Activated T-helper 2 cell treated with anti-CD3 and anti-CD28 coated beads, Interferon-gamma antibody, Interleukin-2, Interleukin-4, amounts not matched to agents 10 μg/mL and 5 μg/mL and 100 μg/mL, durations not matched to agents 14 hours and 24 hours and 36 hours (primary cell): ENCODE measurements around the gene EEF2KMT. TPM values are rescaled to one million over a fixed set of nuclear protein-coding genes. Genes with fewer than 3 reads are reported as not detected.
"Not testable (repeated sequence)": the region's sequence is repeated elsewhere in the genome, so short reads cannot be mapped to it uniquely, and the experiment has no call there.

Source experiments
- DNase-seq: peaks from one replicate; pipeline ENCODE4 v3.0.0; 2021; ENCODE audit warnings: low spot score
- H3K27ac Mint-ChIP-seq: one replicate; pipeline ENCODE4 v1.8.0; 2021; ENCODE audit warnings: mixed read lengths
- H3K27me3 Mint-ChIP-seq: one replicate; pipeline ENCODE4 v1.8.0; 2021; ENCODE audit warnings: low read depth, mixed read lengths
- H3K36me3 Mint-ChIP-seq: one replicate; pipeline ENCODE4 v1.8.0; 2021; ENCODE audit warnings: low read depth, mixed read lengths
- H3K4me1 Mint-ChIP-seq: one replicate; pipeline ENCODE4 v1.8.0; 2021; ENCODE audit warnings: low read depth, mixed read lengths
- H3K4me3 Mint-ChIP-seq: one replicate; pipeline ENCODE4 v1.8.0; 2021; ENCODE audit warnings: low read depth, mild to moderate bottlenecking, moderate library complexity, mixed read lengths
- H3K9me3 Mint-ChIP-seq: one replicate; pipeline ENCODE4 v1.8.0; 2021; ENCODE audit warnings: mixed read lengths
- intact Hi-C: fragments of 100-400 bp; cut with micrococcal nuclease; formaldehyde crosslinking; loops from one replicate; pipeline ENCODE4 v1.15.1; 2023
- total RNA-seq: library from RNA; stranded (reverse); gene quantifications from 2 replicates; pipeline ENCODE4 v1.2.3, GENCODE V29; 2022

EEF2KMT gene
- total RNA-seq, 1 donor from 2014 or later = 21.7 TPM

GRCh38 chr16:5105039-5105438 lies 7.4 kb upstream of the EEF2KMT start:
- H3K27me3 Mint-ChIP-seq, H3K4me1 Mint-ChIP-seq, H3K36me3 Mint-ChIP-seq, H3K27ac Mint-ChIP-seq, H3K9me3 Mint-ChIP-seq, H3K4me3 Mint-ChIP-seq, intact Hi-C loops, DNase-seq: not testable (repeated sequence)

GRCh38 chr16:5103296-5104032 lies 5.9 kb upstream of the EEF2KMT start:
- intact Hi-C loops, H3K36me3 Mint-ChIP-seq, DNase-seq, H3K4me1 Mint-ChIP-seq, H3K9me3 Mint-ChIP-seq, H3K4me3 Mint-ChIP-seq, H3K27ac Mint-ChIP-seq, H3K27me3 Mint-ChIP-seq: not testable (repeated sequence)

GRCh38 chr16:5099174-5099573 lies 1.6 kb upstream of the EEF2KMT start:
- H3K36me3 Mint-ChIP-seq, H3K27me3 Mint-ChIP-seq, DNase-seq, H3K27ac Mint-ChIP-seq, H3K9me3 Mint-ChIP-seq: not testable (repeated sequence)
- Mint-ChIP-seq H3K4me1 (peaks cover 19% of the 10 kb centered on the region), H3K4me3 (peak overlapping the region; percentile 90)
- intact Hi-C loops = loop anchor here (10.0 kb wide), 1 partner anchor 254 kb away; the partner anchor contains the start of genes GLYR1 and UBN1

GRCh38 chr16:5098221-5099159 lies 895 bp upstream of the EEF2KMT start:
- peaks cover 19% of the 10 kb centered on the region for H3K4me1 Mint-ChIP-seq
- H3K27me3 Mint-ChIP-seq, H3K36me3 Mint-ChIP-seq, H3K9me3 Mint-ChIP-seq: not testable (repeated sequence)
- intact Hi-C loops = loop anchor here (10.0 kb wide), 1 partner anchor 254 kb away; the partner anchor contains the start of genes GLYR1 and UBN1
- peak overlapping the region; percentile 92 for H3K27ac Mint-ChIP-seq
- DNase-seq = peak; percentile 71
- peak overlapping the region; percentile 90 for H3K4me3 Mint-ChIP-seq

- not testable (repeated sequence) for H3K9me3 Mint-ChIP-seq, H3K27me3 Mint-ChIP-seq, H3K36me3 Mint-ChIP-seq
- H3K4me3 Mint-ChIP-seq = peak overlapping the region; percentile 90
- peak; percentile 30 for DNase-seq
- peak overlapping the region; percentile 85 for H3K27ac Mint-ChIP-seq
- H3K4me1 Mint-ChIP-seq = peaks cover 20% of the 10 kb centered on the region
- intact Hi-C loops = loop anchor here (10.0 kb wide), 1 partner anchor 252 kb away; the partner anchor contains the start of genes GLYR1 and UBN1
Observed at GRCh38 chr16:5097061-5097469, 530 bp downstream of the EEF2KMT start.

GRCh38 chr16:5096437-5097060 lies 1.0 kb downstream of the EEF2KMT start:
- peak overlapping the region; percentile 90 for H3K4me3 Mint-ChIP-seq
- peak overlapping the region; percentile 85 for H3K27ac Mint-ChIP-seq
- intact Hi-C loops = loop anchor here (10.0 kb wide), 1 partner anchor 252 kb away; the partner anchor contains the start of genes GLYR1 and UBN1
- H3K9me3 Mint-ChIP-seq, H3K36me3 Mint-ChIP-seq, H3K27me3 Mint-ChIP-seq, DNase-seq: not testable (repeated sequence)
- peaks cover 22% of the 10 kb centered on the region for H3K4me1 Mint-ChIP-seq

- H3K4me1 Mint-ChIP-seq = peaks cover 22% of the 10 kb centered on the region
- intact Hi-C loops = loop anchor here (10.0 kb wide), 1 partner anchor 250 kb away; the partner anchor contains the start of genes GLYR1 and UBN1
- not testable (repeated sequence) for H3K27me3 Mint-ChIP-seq, DNase-seq, H3K4me3 Mint-ChIP-seq, H3K27ac Mint-ChIP-seq, H3K36me3 Mint-ChIP-seq, H3K9me3 Mint-ChIP-seq
Observed at GRCh38 chr16:5095145-5095830, 2.3 kb downstream of the EEF2KMT start.

GRCh38 chr16:5093746-5094145 lies 3.8 kb downstream of the EEF2KMT start:
- intact Hi-C loops = loop anchor here (10.0 kb wide), 1 partner anchor 249 kb away; the partner anchor contains the start of genes GLYR1 and UBN1
- not testable (repeated sequence) for H3K4me3 Mint-ChIP-seq, H3K27ac Mint-ChIP-seq, H3K9me3 Mint-ChIP-seq, DNase-seq, H3K27me3 Mint-ChIP-seq
- peaks cover 20% of the 10 kb centered on the region for H3K4me1 Mint-ChIP-seq
- H3K36me3 Mint-ChIP-seq = peaks cover 11% of the 10 kb centered on the region

GRCh38 chr16:5093081-5093480 lies 4.5 kb downstream of the EEF2KMT start:
- intact Hi-C loops = loop anchor here (10.0 kb wide), 1 partner anchor 248 kb away; the partner anchor contains the start of genes GLYR1 and UBN1
- Mint-ChIP-seq H3K36me3 (peaks cover 14% of the 10 kb centered on the region), H3K4me1 (peaks cover 19% of the 10 kb centered on the region)
- DNase-seq, H3K27me3 Mint-ChIP-seq, H3K4me3 Mint-ChIP-seq, H3K9me3 Mint-ChIP-seq, H3K27ac Mint-ChIP-seq: not testable (repeated sequence)

GRCh38 chr16:5090592-5090991 lies 7.0 kb downstream of the EEF2KMT start:
- Mint-ChIP-seq H3K4me1 (peaks cover 12% of the 10 kb centered on the region), H3K36me3 (peaks cover 22% of the 10 kb centered on the region)
- not testable (repeated sequence) for H3K4me3 Mint-ChIP-seq, H3K9me3 Mint-ChIP-seq, DNase-seq, H3K27ac Mint-ChIP-seq, H3K27me3 Mint-ChIP-seq
- intact Hi-C loops = loop anchor here (10.0 kb wide), 1 partner anchor 246 kb away; the partner anchor contains the start of genes GLYR1 and UBN1

GRCh38 chr16:5089911-5090555 lies 7.6 kb downstream of the EEF2KMT start:
- H3K9me3 Mint-ChIP-seq, H3K27me3 Mint-ChIP-seq, H3K4me1 Mint-ChIP-seq, DNase-seq, H3K4me3 Mint-ChIP-seq, H3K27ac Mint-ChIP-seq: not testable (repeated sequence)
- intact Hi-C loops = loop anchor here (10.0 kb wide), 1 partner anchor 245 kb away; the partner anchor contains the start of genes GLYR1 and UBN1
- H3K36me3 Mint-ChIP-seq = peaks cover 28% of the 10 kb centered on the region
